ENCODE measurements around the gene TSEN2.
"Not testable (repeated sequence)": the region's sequence is repeated elsewhere in the genome, so short reads cannot be mapped to it uniquely, and the experiment has no call there.

The TSEN2 gene

DNA sequence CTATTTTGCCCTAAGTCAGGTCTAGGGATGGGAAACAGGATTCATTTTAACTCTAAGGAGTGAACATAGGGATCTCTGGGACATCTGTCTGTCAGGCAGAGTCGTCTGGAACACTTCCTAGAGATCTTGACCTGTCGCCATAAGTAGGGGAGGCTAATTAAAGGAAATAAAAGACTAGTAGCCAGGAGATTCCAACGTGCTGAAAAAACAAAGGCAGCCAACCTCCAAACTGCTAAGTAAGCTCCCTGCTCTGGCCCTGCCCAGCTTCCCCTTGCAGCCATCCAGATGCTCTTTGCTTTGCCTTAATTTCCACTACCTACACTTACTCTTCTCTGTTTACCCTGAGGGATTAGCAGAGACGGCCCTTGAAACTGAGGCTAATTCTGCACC is 18.4 kb upstream of the TSEN2 start:
- Histone ChIP-seq H3K4me1 (no peaks in the 10 kb centered on the region), H3K9me3 (no peaks in the 10 kb centered on the region), H3K27me3 (no peaks in the 10 kb centered on the region), H3K36me3 (no peaks in the 10 kb centered on the region), H3K27ac (no peak overlapping the region), H3K4me3 (no peak overlapping the region)
- intact Hi-C loops (cut with DNase I; ENCODE audit: low total_unique reads) = no loop called here
- DNase-seq = no peak
- no peak for TF ChIP-seq CTCF (IDR thresholded peaks at IDR 0.05)

GRCh38 chr3:12467746-12468145 is 16.5 kb upstream of the TSEN2 start:
- Histone ChIP-seq H3K27me3 (no peaks in the 10 kb centered on the region), H3K36me3 (no peaks in the 10 kb centered on the region), H3K4me1 (no peaks in the 10 kb centered on the region), H3K4me3 (no peak overlapping the region), H3K27ac (no peak overlapping the region), H3K9me3 (no peaks in the 10 kb centered on the region)
- intact Hi-C loops (cut with DNase I; ENCODE audit: low total_unique reads) = no loop called here
- TF ChIP-seq CTCF (IDR thresholded peaks at IDR 0.05) = no peak
- no peak for DNase-seq

- Histone ChIP-seq H3K9me3 (no peaks in the 10 kb centered on the region), H3K27me3 (no peaks in the 10 kb centered on the region), H3K4me3 (no peak overlapping the region), H3K4me1 (no peaks in the 10 kb centered on the region), H3K36me3 (no peaks in the 10 kb centered on the region), H3K27ac (no peak overlapping the region)
- intact Hi-C loops (cut with DNase I; ENCODE audit: low total_unique reads) = no loop called here
- DNase-seq = no peak
- TF ChIP-seq CTCF (IDR thresholded peaks at IDR 0.05) = no peak
Observed at GRCh38 chr3:12468276-12468675, 16.0 kb upstream of the TSEN2 start.

DNA sequence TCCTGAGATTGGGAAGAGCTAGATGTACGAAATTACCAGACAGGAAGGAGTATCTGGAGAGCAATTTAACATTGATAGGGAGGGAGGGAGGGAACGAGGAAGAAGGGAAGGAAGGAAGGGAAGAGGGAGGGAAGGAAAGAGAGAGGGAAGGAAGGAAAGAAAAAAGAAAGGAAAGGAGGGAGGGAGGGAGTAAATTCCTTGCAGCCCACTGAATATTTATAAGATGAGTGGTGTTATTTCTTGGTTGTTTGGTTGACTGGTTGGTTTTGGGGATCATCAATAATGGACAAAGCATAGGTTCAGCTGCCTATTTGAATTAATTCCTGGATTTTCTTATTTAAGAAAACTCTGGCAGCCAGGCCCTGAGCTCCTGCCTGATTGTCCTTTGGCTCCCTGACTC is 15.5 kb upstream of the TSEN2 start:
- TF ChIP-seq CTCF (IDR thresholded peaks at IDR 0.05) = no peak
- Histone ChIP-seq H3K4me3 (no peak overlapping the region), H3K27ac (no peak overlapping the region), H3K36me3 (no peaks in the 10 kb centered on the region), H3K4me1 (no peaks in the 10 kb centered on the region), H3K27me3 (no peaks in the 10 kb centered on the region), H3K9me3 (no peaks in the 10 kb centered on the region)
- intact Hi-C loops (cut with DNase I; ENCODE audit: low total_unique reads) = no loop called here
- DNase-seq = no peak

DNA sequence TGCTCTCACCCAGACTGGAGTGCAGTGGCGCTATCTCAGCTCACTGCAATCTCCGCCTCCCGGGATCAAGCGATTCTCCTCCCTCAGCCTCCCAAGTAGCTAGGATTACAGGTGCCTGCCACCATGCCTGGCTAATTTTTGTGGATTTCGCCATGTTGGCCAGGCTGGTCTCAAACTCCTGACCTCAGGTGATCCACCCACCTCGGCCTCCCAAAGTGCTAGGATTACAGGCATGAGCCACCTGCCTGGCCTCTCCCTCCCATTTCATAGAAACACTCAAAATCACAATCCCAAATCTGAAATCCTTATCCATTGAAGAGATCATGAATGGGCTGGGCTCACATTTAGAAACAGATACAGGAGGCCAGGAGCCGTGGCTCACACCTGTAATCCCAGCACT is 15.1 kb upstream of the TSEN2 start:
- H3K9me3 ChIP-seq; H3K4me3 ChIP-seq; H3K36me3 ChIP-seq; H3K4me1 ChIP-seq; DNase-seq; H3K27ac ChIP-seq; H3K27me3 ChIP-seq; intact Hi-C loops (cut with DNase I; ENCODE audit: low total_unique reads): not testable (repeated sequence)

GRCh38 chr3:12470111-12470510 is 14.2 kb upstream of the TSEN2 start:
- H3K9me3 ChIP-seq = no peaks in the 10 kb centered on the region
- H3K36me3 ChIP-seq = no peaks in the 10 kb centered on the region
- no peak for DNase-seq
- H3K4me1 ChIP-seq = no peaks in the 10 kb centered on the region
- H3K4me3 ChIP-seq = no peak overlapping the region
- no peak overlapping the region for H3K27ac ChIP-seq
- no peak for TF ChIP-seq CTCF (IDR thresholded peaks at IDR 0.05)
- H3K27me3 ChIP-seq = no peaks in the 10 kb centered on the region
- intact Hi-C loops (cut with DNase I; ENCODE audit: low total_unique reads) = no loop called here

Data from tibial artery (tissue), 4 donors.